ENCODE results near the gene AKR1C8. TPM values are rescaled to one million over a fixed set of nuclear protein-coding genes. Genes with fewer than 3 reads are reported as not detected.
A peak's percentile ranks its signal among the peaks of the same experiment; 100 is the strongest.
"Not testable (repeated sequence)": the region's sequence is repeated elsewhere in the genome, so short reads cannot be mapped to it uniquely, and the experiment has no call there.

AKR1C8 gene
- total RNA-seq, 6 donors from 2014 or later, result 0.30 to 9.4 (median 0.53) TPM; not detected in 2

- ATAC-seq (ENCODE audit: low FRiP score in 2 of 2) (no peak), DNase-seq (no peak)
- Histone ChIP-seq H3K27me3 (no peaks in the 10 kb centered on the region), H3K36me3 (no peaks in the 10 kb centered on the region), H3K27ac (no peak overlapping the region), H3K9me3 (no peaks in the 10 kb centered on the region), H3K4me3 (no peak overlapping the region), H3K4me1 (no peaks in the 10 kb centered on the region)
- 83 to 87% methylated on average over 3 of the region's 3 CpGs for WGBS, 2 donors
- TF ChIP-seq POLR2A (IDR thresholded peaks at IDR 0.05), result no peak
- no peak for TF ChIP-seq CTCF (IDR thresholded peaks at IDR 0.05)
Measured at GRCh38 chr10:5125315-5126044, 59.5 kb downstream of the AKR1C8 start.

DNA sequence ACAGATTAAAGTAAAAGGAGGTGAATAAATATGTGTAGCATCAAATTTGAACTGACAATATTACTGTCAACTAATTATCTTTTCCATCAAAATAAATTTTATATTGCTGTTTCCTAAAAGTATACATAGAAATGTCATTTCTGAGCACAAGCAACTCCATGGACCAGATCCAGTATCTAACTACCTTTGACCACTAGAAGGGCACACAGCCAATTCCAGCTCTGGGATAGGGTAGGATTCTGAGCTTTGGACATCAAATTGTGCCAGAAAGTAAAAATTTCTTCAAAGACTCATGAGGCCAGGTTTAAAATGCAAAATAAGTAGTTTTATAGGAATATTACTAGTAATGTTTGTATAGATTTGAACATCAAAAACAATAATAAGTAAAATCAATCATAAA is 61.1 kb downstream of the AKR1C8 start:
- Histone ChIP-seq H3K27me3 (no peaks in the 10 kb centered on the region), H3K9me3 (no peaks in the 10 kb centered on the region), H3K36me3 (no peaks in the 10 kb centered on the region), H3K4me3 (no peak overlapping the region), H3K27ac (no peak overlapping the region), H3K4me1 (no peaks in the 10 kb centered on the region)
- no peak for DNase-seq
- no peak for TF ChIP-seq EP300 (IDR thresholded peaks at IDR 0.05)
- no peak for TF ChIP-seq POLR2AphosphoS5 (IDR thresholded peaks at IDR 0.05)
- no peak for TF ChIP-seq POLR2A (IDR thresholded peaks at IDR 0.05)
- no peak for TF ChIP-seq CTCF (IDR thresholded peaks at IDR 0.05)
- ATAC-seq (ENCODE audit: low FRiP score in 2 of 2), result no peak

GRCh38 chr10:5119997-5120396 is 65.0 kb downstream of the AKR1C8 start:
- H3K4me3 ChIP-seq; H3K36me3 ChIP-seq; H3K9me3 ChIP-seq; DNase-seq; H3K27me3 ChIP-seq; H3K27ac ChIP-seq; H3K4me1 ChIP-seq; ATAC-seq (ENCODE audit: low FRiP score in 2 of 2): not testable (repeated sequence)
- WGBS, 2 donors, result 86 to 92% methylated on average over 5 of the region's 5 CpGs

DNA sequence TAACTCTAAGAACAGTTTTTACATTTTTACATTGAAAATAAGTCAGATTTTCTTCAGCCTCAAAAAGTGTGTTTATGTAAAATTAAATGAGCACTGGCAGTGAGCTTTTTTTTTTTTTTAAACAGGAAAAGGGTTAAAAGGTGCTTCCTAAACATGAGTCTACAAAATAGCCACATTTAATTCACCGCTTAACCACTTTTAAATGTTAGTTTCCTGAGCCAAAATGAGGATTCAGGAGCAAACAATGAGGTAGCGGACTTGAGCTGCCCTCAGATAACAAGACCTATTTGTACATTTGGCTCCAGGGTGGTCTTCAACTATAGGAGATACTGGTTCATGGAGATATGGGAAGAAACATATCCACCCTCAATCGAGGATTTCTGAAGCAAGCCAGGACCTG is 67.9 kb downstream of the AKR1C8 start:
- Histone ChIP-seq H3K27me3 (no peaks in the 10 kb centered on the region), H3K9me3 (no peaks in the 10 kb centered on the region), H3K36me3 (no peaks in the 10 kb centered on the region), H3K4me3 (no peak overlapping the region), H3K4me1 (no peaks in the 10 kb centered on the region), H3K27ac (no peak overlapping the region)
- TF ChIP-seq POLR2AphosphoS5 (IDR thresholded peaks at IDR 0.05) (no peak), POLR2A (IDR thresholded peaks at IDR 0.05) (no peak), EP300 (IDR thresholded peaks at IDR 0.05) (no peak), CTCF (IDR thresholded peaks at IDR 0.05) (no peak)
- DNase-seq, result no peak
- WGBS, 2 donors, result 49 to 50% methylated on average over 3 of the region's 3 CpGs
- no peak for ATAC-seq (ENCODE audit: low FRiP score in 2 of 2)

- Histone ChIP-seq H3K4me1 (no peaks in the 10 kb centered on the region), H3K9me3 (no peaks in the 10 kb centered on the region), H3K4me3 (no peak overlapping the region), H3K27me3 (no peaks in the 10 kb centered on the region), H3K36me3 (no peaks in the 10 kb centered on the region), H3K27ac (no peak overlapping the region)
- no peak for ATAC-seq (ENCODE audit: low FRiP score in 2 of 2)
- no peak for DNase-seq
- WGBS, 2 donors, result 59 to 89% methylated on average over 5 of the region's 5 CpGs
- TF ChIP-seq EP300 (IDR thresholded peaks at IDR 0.05) (no peak), POLR2A (IDR thresholded peaks at IDR 0.05) (no peak), CTCF (IDR thresholded peaks at IDR 0.05) (no peak), POLR2AphosphoS5 (IDR thresholded peaks at IDR 0.05) (no peak)
Measured at GRCh38 chr10:5116621-5117020, 68.3 kb downstream of the AKR1C8 start.

- 73 to 88% methylated on average over 9 to 12 of the region's 12 CpGs for WGBS, 2 donors
- peak in 1 of 2 donors; percentile 36 for DNase-seq
- not testable (repeated sequence) for H3K4me1 ChIP-seq; H3K9me3 ChIP-seq; H3K27me3 ChIP-seq; H3K27ac ChIP-seq; ATAC-seq (ENCODE audit: low FRiP score in 2 of 2); H3K4me3 ChIP-seq
- H3K36me3 ChIP-seq, result peaks cover 2 to 23% (median 7%) of the 10 kb centered on the region in 4 donors
Measured at GRCh38 chr10:5109861-5110260, 75.1 kb downstream of the AKR1C8 start.
